ENCODE measurements around the gene F13A1. TPM values are rescaled to one million over a fixed set of nuclear protein-coding genes. Genes with fewer than 3 reads are reported as not detected.

Gene F13A1
- total and polyA plus RNA-seq, 2 donors (not counting 3 experiments of a cell fraction or from before 2014, with no cell fraction given): not detected

GRCh38 chr6:6282716-6283115, 37.7 kb downstream of the F13A1 start:
- BruUV-seq (replicated peaks): no TSS peak
- H3K9ac ChIP-seq (replicated peaks; ENCODE audit: extremely low read depth, insufficient read depth, low read length): no peak overlapping the region
- H3K36me3 ChIP-seq (ENCODE audit: control insufficient read depth in 2 of 2, extremely low read depth in 1 of 2, insufficient read depth in 2 of 2, low read length in 2 of 2): no peaks in the 10 kb centered on the region
- no peaks in the 10 kb centered on the region for H4K20me1 ChIP-seq (replicated peaks; ENCODE audit: control insufficient read depth, extremely low read depth, insufficient read depth, low read length)
- H3K4me3 ChIP-seq (replicated peaks in 1 of 3; ENCODE audit: insufficient read depth in 1 of 3, low read depth in 1 of 3, low read length in 3 of 3): no peak overlapping the region
- H3K27me3 ChIP-seq (ENCODE audit: control insufficient read depth in 2 of 2, insufficient read depth in 2 of 2, low read length in 2 of 2): no peaks in the 10 kb centered on the region
- H3K79me2 ChIP-seq (ENCODE audit: control insufficient read depth, insufficient read depth, low read length): no peaks in the 10 kb centered on the region
- intact Hi-C loops (cut with micrococcal nuclease): no loop called here
- TF ChIP-seq POLR2AphosphoS5 (IDR thresholded peaks at IDR 0.05; ENCODE audit: insufficient read depth, low read depth, low read length) (no peak), POLR2A (IDR thresholded peaks at IDR 0.05; ENCODE audit: low read depth, low read length) (no peak), FOS (IDR thresholded peaks at IDR 0.05; ENCODE audit: borderline replicate concordance, insufficient read depth, low read length) (no peak), CTCF (IDR thresholded peaks at IDR 0.05; ENCODE audit: extremely low read depth in 1 of 2, insufficient read depth in 1 of 2, low read depth in 1 of 2, low read length in 2 of 2) (no peak), EZH2 (IDR thresholded peaks at IDR 0.05; ENCODE audit: borderline replicate concordance, low read depth, low read length, severe bottlenecking) (no peak), MAX (IDR thresholded peaks at IDR 0.05; ENCODE audit: insufficient read depth, insufficient read length) (no peak), GATA2 (IDR thresholded peaks at IDR 0.05; ENCODE audit: insufficient read depth, insufficient read length, low read depth, low read length) (no peak), MYC (IDR thresholded peaks at IDR 0.05; ENCODE audit: low read depth, low read length) (no peak), JUN (IDR thresholded peaks at IDR 0.05; ENCODE audit: borderline replicate concordance, insufficient read depth, insufficient read length, low read depth) (no peak)
- H2AFZ ChIP-seq (ENCODE audit: low read depth, low read length): no peak overlapping the region
- no peaks in the 10 kb centered on the region for H3K9me1 ChIP-seq (replicated peaks; ENCODE audit: control insufficient read depth, extremely low read depth, insufficient read depth, low read length)
- CTCF ChIA-PET: no interaction called here
- no peaks in the 10 kb centered on the region for H3K4me1 ChIP-seq (ENCODE audit: control insufficient read depth, extremely low read depth, insufficient read depth, low read length)
- H3K27ac ChIP-seq (ENCODE audit: insufficient read depth, low read depth, low read length): no peak overlapping the region
- DNase-seq (ENCODE audit: low read depth, low spot score): no peak
- no peaks in the 10 kb centered on the region for H3K9me3 ChIP-seq (replicated peaks; ENCODE audit: control insufficient read depth, insufficient read depth, low read length)
- dilution Hi-C loops (cut with MboI; ENCODE audit: extremely low pct_ligation_motif_present, low sequenced_read_pairs): no loop called here
- FAIRE-seq: no peak
- POLR2A ChIA-PET: no interaction called here
- no peak overlapping the region for H3K4me2 ChIP-seq (ENCODE audit: insufficient read depth, low read length)
